GM23248 (cell line): ENCODE data around the gene EVPL. TPM values are rescaled to one million over a fixed set of nuclear protein-coding genes. Genes with fewer than 3 reads are reported as not detected.
A peak's percentile ranks its signal among the peaks of the same experiment; 100 is the strongest.

Experiments
- DNase-seq: peaks from one replicate; pipeline ENCODE4 v3.0.0-alpha.2; 2015
- H2AFZ ChIP-seq: fragments of 200-600 bp; sonication (generic); 2 replicates; pipeline ENCODE4 v1.6.1; 2016; ENCODE audit warnings: antibody characterized with exemption
- H3F3A ChIP-seq: fragments of 200-600 bp; sonication (generic); 2 replicates; pipeline ENCODE4 v1.6.1; 2016; ENCODE audit warnings: mild to moderate bottlenecking, antibody characterized with exemption, mixed run types; ENCODE audit not compliant: insufficient read depth
- H3K27ac ChIP-seq: fragments of 200-600 bp; sonication (generic); 2 replicates; pipeline ENCODE4 v1.5.1; 2016; ENCODE audit warnings: mild to moderate bottlenecking
- H3K27me3 ChIP-seq: fragments of 200-600 bp; sonication (generic); replicated peaks from 2 replicates; pipeline ENCODE4 v1.6.1; 2016; ENCODE audit warnings: mild to moderate bottlenecking; ENCODE audit not compliant: insufficient read depth
- H3K36me3 ChIP-seq: fragments of 200-600 bp; sonication (generic); 2 replicates; pipeline ENCODE4 v1.6.1; 2016; ENCODE audit warnings: low read depth, mild to moderate bottlenecking
- H3K4me1 ChIP-seq: fragments of 200-600 bp; sonication (generic); 2 replicates; pipeline ENCODE4 v1.6.1; 2016; ENCODE audit warnings: mild to moderate bottlenecking; ENCODE audit not compliant: insufficient read depth
- H3K4me2 ChIP-seq: fragments of 200-600 bp; sonication (generic); one replicate; pipeline ENCODE4 v1.6.1; 2016; ENCODE audit warnings: mild to moderate bottlenecking; ENCODE audit not compliant: unreplicated experiment
- H3K4me3 ChIP-seq: fragments of 200-600 bp; sonication (generic); 2 replicates; pipeline ENCODE4 v1.5.1; 2016; ENCODE audit warnings: mild to moderate bottlenecking
- H3K79me2 ChIP-seq: fragments of 200-600 bp; sonication (generic); 2 replicates; pipeline ENCODE4 v1.6.1; 2016; ENCODE audit warnings: mild to moderate bottlenecking; ENCODE audit not compliant: insufficient read depth
- H3K9ac ChIP-seq: fragments of 200-600 bp; sonication (generic); 2 replicates; pipeline ENCODE4 v1.6.1; 2016; ENCODE audit warnings: mild to moderate bottlenecking
- H3K9me2 ChIP-seq: fragments of 200-600 bp; sonication (generic); 2 replicates; pipeline ENCODE4 v1.6.1; 2016; ENCODE audit warnings: mixed run types, mild to moderate bottlenecking, moderate library complexity; ENCODE audit not compliant: insufficient read depth
- H3K9me3 ChIP-seq: fragments of 200-600 bp; sonication (generic); one replicate; pipeline ENCODE4 v1.6.1; 2017; ENCODE audit warnings: low read depth
- H4K20me1 ChIP-seq: fragments of 200-600 bp; sonication (generic); 2 replicates; pipeline ENCODE4 v1.6.0; 2016; ENCODE audit not compliant: insufficient read depth
- EZH2 ChIP-seq: fragments of 200-600 bp; sonication (generic); IDR thresholded peaks from 2 replicates; pipeline ENCODE4 v1.6.1; 2018; ENCODE audit warnings: antibody characterized with exemption, mild to moderate bottlenecking; ENCODE audit not compliant: insufficient read depth, poor library complexity, severe bottlenecking
- EZH2phosphoT487 ChIP-seq: fragments of 200-600 bp; sonication (generic); IDR thresholded peaks from 2 replicates; pipeline ENCODE4 v1.6.1; 2018; ENCODE audit warnings: antibody characterized with exemption, moderate library complexity, mild to moderate bottlenecking, low read depth; ENCODE audit not compliant: insufficient read depth
- WGBS, 2 experiments: methylation state at CpG; one replicate each; pipeline ENCODE4 v1.1.6; 2015 to 2017; ENCODE audit warnings: low lambda C conversion rate in 2 of 2, low coverage in 1 of 2; ENCODE audit errors: missing lambda C conversion rate in 2 of 2; 5-methylcytosine and 5-hydroxymethylcytosine counted together
- in situ Hi-C: fragments of 300-500 bp; cut with MboI; formaldehyde crosslinking; loops from 2 replicates; pipeline ENCODE4 v1.15.0; 2020
- polyA plus RNA-seq: library from polyadenylated mRNA; unstranded; fragments of >200 nt; fragmentation: Nextera tagmentation; extraction: Ambion mirVana; gene quantifications from 2 replicates; pipeline ENCODE4 v1.2.1, GENCODE V29; 2016
- total RNA-seq: library from RNA; depleted of rRNA; stranded (reverse); fragments of >200 nt; shearing (Covaris generic); gene quantifications from 2 replicates; pipeline ENCODE4 v1.2.3, GENCODE V29; 2014

EVPL gene
- total and polyA plus RNA-seq, 2 experiments from 2014 or later = not detected

DNA sequence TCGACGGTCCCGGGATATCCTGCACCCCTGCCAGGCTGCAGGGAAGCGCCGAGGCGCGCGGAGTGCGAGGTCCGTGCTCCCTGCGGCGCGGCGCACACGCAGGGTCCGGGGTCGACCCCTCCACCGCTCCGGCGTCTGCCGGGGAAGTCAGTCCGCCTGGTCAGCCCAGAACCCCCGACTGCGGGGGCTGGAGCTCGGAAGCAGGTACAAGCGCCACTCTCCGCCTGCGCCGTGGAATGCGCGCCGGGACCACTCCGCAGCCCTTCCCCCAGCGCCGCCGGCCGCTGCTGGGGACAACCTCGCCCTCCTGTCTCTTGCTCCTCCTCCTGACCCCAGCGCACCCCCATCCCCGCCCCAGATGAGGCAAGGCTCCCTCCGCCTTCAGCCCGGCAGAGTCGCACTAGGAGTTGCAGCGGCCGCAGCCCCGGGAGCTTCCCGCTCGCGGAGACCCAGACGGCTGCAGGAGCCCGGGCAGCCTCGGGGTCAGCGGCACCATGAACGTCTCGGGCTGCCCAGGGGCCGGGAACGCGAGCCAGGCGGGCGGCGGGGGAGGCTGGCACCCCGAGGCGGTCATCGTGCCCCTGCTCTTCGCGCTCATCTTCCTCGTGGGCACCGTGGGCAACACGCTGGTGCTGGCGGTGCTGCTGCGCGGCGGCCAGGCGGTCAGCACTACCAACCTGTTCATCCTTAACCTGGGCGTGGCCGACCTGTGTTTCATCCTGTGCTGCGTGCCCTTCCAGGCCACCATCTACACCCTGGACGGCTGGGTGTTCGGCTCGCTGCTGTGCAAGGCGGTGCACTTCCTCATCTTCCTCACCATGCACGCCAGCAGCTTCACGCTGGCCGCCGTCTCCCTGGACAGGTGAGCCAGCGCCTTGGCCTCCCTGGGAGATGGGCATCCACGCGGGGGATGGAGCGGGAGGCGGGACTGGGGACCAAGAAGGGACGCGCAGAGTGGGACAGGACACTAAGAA is 47.6 kb upstream of the EVPL start, which contains the start of gene GALR2:
GALR2 (plus strand) TSS at position 392 of the 974 bp plus-strand sequence; CDS start at position 495, 103 bp downstream.
- DNase-seq = no peak
- Histone ChIP-seq H3K79me2 (peaks cover 32% of the 10 kb centered on the region), H3K27me3 (peaks cover 59% of the 10 kb centered on the region), H3K9ac (no peak within 1 kb of the TSS), H3K9me3 (no peaks in the 10 kb centered on the region), H3K4me2 (no peak within 1 kb of the TSS), H3F3A (no peaks in the 10 kb centered on the region), H3K36me3 (no peaks in the 10 kb centered on the region), H3K4me3 (no peak within 1 kb of the TSS), H4K20me1 (no peaks in the 10 kb centered on the region; the same call in 1 of the 2 replicates), H3K27ac (no peak within 1 kb of the TSS), H3K4me1 (peaks cover 11% of the 10 kb centered on the region), H3K9me2 (no peaks in the 10 kb centered on the region), H2AFZ (no peak within 1 kb of the TSS)
- 3 to 4% methylated on average over 59 to 78 of the region's 92 CpGs for WGBS, 2 experiments
- TF ChIP-seq EZH2phosphoT487 = no peak
- TF ChIP-seq EZH2 = peak; percentile 51
- in situ Hi-C loops = no loop called here

DNA sequence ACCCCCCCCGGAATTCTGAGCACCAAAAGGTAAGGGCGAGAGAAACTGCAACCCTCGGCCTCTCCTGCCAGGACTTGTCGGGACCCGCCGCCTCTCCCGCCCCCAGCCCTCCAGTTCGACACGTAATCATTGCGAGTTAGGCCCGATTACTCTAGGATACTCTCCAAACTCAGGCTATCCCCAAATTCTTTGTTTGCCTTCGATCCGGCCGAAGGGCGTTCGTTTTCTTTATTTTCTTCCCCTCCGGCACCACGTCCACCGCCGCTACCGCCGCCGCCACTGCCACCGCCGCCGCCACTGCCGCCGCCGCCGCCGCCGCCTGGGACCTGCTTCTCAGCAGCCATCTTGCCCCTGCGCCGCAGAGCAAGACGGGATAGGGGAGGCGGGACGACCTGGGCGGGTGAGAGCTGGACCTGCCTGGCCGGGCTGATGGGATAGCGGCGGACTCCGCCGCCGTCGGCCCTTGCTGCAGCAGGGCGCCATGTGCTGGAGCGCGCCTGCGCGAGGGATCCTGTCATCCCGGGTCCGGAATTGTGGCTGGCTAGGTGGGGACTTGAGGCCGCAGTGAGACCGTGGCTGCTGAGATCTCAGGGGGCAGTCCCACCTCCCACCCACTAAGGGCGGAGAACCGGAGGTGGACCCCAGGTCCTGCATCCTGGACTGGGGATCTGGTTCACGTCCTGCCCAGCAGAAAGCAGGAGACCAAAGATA is 45.2 kb upstream of the EVPL start, which contains the start of gene SRP68:
SRP68 (minus strand) TSS at position 370 of the 711 bp plus-strand sequence; CDS start at position 344, 26 bp downstream.
- H3K4me2 ChIP-seq = peak within 1 kb of the TSS; percentile 98
- H3K4me3 ChIP-seq = peak within 1 kb of the TSS; percentile 95
- H3K79me2 ChIP-seq = peaks cover 56% of the 10 kb centered on the region
- 1 to 3% methylated on average over 46 to 57 of the region's 57 CpGs for WGBS, 2 experiments
- H4K20me1 ChIP-seq = no peaks in the 10 kb centered on the region; the same call in 1 of the 2 replicates
- TF ChIP-seq EZH2phosphoT487 (no peak), EZH2 (no peak)
- peak within 1 kb of the TSS; percentile 57 for H3K27ac ChIP-seq
- peak within 1 kb of the TSS; percentile 83 for H2AFZ ChIP-seq
- in situ Hi-C loops = no loop called here
- peaks cover 38% of the 10 kb centered on the region for H3K27me3 ChIP-seq
- peak; percentile 96 for DNase-seq
- no peaks in the 10 kb centered on the region for H3K9me3 ChIP-seq
- no peaks in the 10 kb centered on the region for H3K9me2 ChIP-seq
- peaks cover 11% of the 10 kb centered on the region for H3K4me1 ChIP-seq
- H3F3A ChIP-seq = no peaks in the 10 kb centered on the region
- H3K36me3 ChIP-seq = peaks cover 11% of the 10 kb centered on the region; the same call in 1 of the 2 replicates
- H3K9ac ChIP-seq = peak within 1 kb of the TSS; percentile 96

DNA sequence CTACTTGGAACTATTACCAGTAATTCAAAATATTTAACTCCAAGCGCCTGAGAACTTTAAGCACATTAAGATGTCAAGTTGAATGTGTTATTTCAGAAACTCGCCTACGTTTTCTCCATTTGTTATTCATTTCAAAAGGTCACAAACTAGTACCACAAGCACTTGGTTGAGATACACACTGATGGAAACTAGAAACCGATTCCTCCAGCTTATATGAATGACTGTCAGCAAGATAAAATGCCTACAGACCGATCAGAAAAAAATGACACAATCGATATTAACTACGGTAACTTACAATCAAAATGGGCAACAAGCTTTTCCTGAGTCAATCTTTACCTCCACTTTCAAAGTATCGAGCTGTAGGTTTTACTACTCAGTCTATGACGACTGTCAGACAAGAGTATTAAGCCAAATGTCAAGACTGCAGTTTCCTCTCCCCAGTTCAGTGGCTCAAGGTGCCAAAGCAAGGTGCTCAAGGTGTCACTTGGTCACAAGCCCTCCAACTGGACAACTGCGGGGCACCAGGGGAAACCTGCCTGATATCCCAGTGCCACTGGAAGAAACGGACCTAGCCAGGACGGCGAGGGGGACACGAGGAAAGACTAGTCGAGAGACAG is 44.5 kb upstream of the EVPL start:
- Histone ChIP-seq H3K9me2 (no peaks in the 10 kb centered on the region), H3K4me1 (peaks cover 11% of the 10 kb centered on the region), H3K4me2 (peak overlapping the region; percentile 98), H3K27me3 (peaks cover 32% of the 10 kb centered on the region), H3F3A (no peaks in the 10 kb centered on the region), H3K79me2 (peaks cover 62% of the 10 kb centered on the region), H3K36me3 (peaks cover 17% of the 10 kb centered on the region; the same call in 1 of the 2 replicates), H3K27ac (peak overlapping the region; percentile 57), H2AFZ (peak overlapping the region; percentile 83), H3K9me3 (no peaks in the 10 kb centered on the region), H3K9ac (peak overlapping the region; percentile 96), H3K4me3 (peak overlapping the region; percentile 95), H4K20me1 (no peaks in the 10 kb centered on the region; the same call in 1 of the 2 replicates)
- 1 to 2% methylated on average over 15 of the region's 15 CpGs for WGBS, 2 experiments
- TF ChIP-seq EZH2 (no peak), EZH2phosphoT487 (no peak)
- in situ Hi-C loops = no loop called here
- DNase-seq = no peak

DNA sequence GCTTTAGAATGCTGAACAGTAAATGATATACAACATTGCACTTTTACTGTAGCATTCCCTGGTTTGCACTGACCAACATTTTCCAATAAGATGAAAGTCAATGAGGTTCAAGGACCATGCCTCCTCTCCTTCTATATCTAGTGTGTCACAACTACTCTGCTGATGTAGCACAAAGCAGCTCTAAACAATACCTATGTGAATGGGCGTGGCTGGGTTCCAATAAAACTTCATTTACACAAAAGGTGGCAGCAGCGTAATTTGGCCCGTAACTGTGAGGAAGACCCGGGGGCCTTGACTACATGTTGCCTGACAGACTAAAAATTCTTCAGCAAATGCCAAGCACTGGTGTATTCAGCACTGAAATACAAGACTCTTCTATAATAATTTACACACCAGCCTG is 38.7 kb upstream of the EVPL start:
- H4K20me1 ChIP-seq = no peaks in the 10 kb centered on the region; the same call in 1 of the 2 replicates
- H3K27me3 ChIP-seq = no peaks in the 10 kb centered on the region
- H3K9me2 ChIP-seq = no peaks in the 10 kb centered on the region
- H2AFZ ChIP-seq = no peak overlapping the region
- H3K4me1 ChIP-seq = peaks cover 5% of the 10 kb centered on the region
- DNase-seq = no peak
- WGBS, 2 experiments = 90 to 94% methylated on average over 4 of the region's 4 CpGs
- H3F3A ChIP-seq = 0 out of 2 replicates have a peak, but pooled peaks cover 7% of the 10 kb centered on the region
- peaks cover 67% of the 10 kb centered on the region for H3K79me2 ChIP-seq
- no peak overlapping the region for H3K4me2 ChIP-seq
- TF ChIP-seq EZH2phosphoT487 (no peak), EZH2 (no peak)
- no peak overlapping the region for H3K27ac ChIP-seq
- no peaks in the 10 kb centered on the region for H3K9me3 ChIP-seq
- in situ Hi-C loops = no loop called here
- H3K9ac ChIP-seq = no peak overlapping the region
- no peak overlapping the region for H3K4me3 ChIP-seq
- peaks cover 63% of the 10 kb centered on the region for H3K36me3 ChIP-seq
